Inflammatory macrophage (primary cell): ENCODE results near the gene IGDCC3.
"Not testable (repeated sequence)": the region's sequence is repeated elsewhere in the genome, so short reads cannot be mapped to it uniquely, and the experiment has no call there.

Source experiments
- DNase-seq, 2 donors: peaks; one replicate each; pipeline ENCODE4 v3.0.0-alpha.2; 2020 to 2022

IGDCC3 gene

GRCh38 chr15:65368302-65369211 is 9.2 kb downstream of the IGDCC3 start:
- DNase-seq = no peak

DNA sequence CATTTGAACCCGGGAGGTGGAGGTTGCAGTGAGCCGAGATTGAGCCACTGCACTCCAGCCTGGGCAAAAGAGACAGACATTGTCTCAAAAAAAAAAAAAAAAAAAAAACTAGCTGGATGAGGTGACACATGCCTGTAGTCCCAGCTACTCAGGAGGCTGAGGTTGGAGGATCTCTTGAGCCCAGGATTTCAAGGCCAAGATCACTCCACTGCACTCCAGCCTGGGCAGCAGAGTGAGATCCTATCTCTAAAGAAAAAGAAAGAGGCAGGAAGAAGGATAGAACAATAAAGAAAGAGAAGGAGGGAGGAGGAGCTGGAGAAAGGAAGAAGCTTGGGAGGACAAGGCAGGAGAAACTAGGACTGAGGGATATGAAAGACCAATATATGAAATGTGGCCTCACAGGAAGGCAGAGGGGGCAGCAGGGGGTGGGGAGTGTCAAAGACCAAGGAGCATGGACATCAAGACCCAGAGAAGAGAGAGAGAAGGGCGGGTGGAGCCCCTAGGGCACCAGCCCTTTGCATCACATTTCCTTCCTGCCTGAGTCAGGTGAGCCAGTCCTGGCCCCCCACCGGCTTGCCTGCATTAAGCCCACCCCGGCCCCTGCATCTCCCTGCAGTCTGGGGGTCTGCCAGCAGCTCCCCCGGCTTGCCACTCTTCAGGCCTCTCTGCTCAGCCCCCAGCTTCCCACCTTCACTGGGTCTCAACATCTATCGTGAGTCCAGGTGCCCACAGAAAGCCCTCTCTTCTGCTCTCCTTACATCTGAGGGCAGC is 11.5 kb downstream of the IGDCC3 start:
- DNase-seq = no peak

- no peak for DNase-seq
These were observed 12.6 kb downstream of the IGDCC3 start for GRCh38 chr15:65365229-65365628.

GRCh38 chr15:65363766-65364165 is 14.0 kb downstream of the IGDCC3 start:
- no peak for DNase-seq

DNA sequence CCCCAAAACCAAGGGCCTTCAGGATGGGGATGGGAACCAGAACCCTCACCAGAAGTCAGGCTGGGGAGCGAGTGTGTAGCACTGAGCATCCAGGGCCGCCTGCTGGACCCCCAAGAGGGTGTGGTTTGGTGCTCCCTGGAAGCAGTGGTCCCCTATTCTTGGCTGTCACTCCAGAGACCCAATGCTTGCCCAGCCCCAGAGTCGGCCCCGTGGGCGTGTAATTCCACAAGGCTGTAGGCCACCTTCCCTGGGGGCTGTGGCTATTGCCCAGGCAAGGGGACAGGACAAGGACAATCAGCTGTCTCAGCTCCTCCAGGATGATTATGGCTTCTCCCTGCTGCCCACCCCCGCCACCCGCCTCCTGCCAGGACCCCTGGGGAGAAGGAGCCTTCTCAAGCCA is 14.5 kb downstream of the IGDCC3 start:
- DNase-seq = no peak

GRCh38 chr15:65362491-65362890 is 15.3 kb downstream of the IGDCC3 start:
- no peak for DNase-seq

GRCh38 chr15:65361708-65362459 is 15.9 kb downstream of the IGDCC3 start:
- no peak for DNase-seq

GRCh38 chr15:65360506-65360905 is 17.3 kb downstream of the IGDCC3 start:
- DNase-seq = no peak

- no peak for DNase-seq
These were observed 21.8 kb downstream of the IGDCC3 start for GRCh38 chr15:65355988-65356353.

DNA sequence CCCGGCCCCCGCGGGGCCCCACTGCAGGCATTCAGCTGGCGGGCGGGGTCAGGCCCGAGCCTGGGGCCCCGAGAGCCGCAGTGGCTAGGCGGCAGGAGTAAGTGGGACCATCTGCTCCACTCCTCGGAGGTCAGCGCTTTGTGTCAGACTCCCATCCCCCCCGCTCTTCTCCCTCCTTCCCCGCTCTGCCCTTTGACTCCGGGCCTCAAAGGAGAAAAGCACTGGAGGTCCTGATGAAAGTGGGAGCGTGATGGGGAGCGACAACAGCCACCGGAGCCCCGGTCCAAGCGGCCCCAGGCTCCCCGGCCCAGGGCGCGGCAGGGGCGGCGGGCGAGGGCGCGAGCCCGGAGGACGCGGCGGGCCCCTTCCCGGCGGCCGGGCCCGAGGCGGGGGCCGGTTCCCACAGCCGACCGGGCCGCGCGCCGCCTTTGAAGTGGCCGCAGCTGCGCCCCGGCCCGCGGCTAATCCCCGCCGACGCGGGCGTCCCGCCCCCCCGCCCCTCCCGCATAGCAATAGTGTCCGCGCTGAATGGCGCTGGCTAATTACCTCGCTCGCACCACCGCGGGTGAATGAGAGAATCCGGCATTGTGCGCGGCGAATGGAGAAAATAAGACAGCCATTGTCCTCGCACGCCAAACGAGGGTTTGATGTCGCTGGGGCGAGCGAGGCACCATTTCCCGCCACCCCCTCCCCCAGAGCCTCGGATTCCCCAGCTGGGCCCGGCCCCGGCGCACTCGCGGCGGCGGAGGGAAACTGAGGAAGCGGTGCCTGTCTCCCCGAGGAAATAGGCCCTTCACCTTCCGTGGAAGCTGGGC is 22.4 kb downstream of the IGDCC3 start:
- no peak for DNase-seq

- no peak for DNase-seq
These were observed 23.0 kb downstream of the IGDCC3 start for GRCh38 chr15:65354835-65355172.

- not testable (repeated sequence) for DNase-seq
These were observed 25.8 kb downstream of the IGDCC3 start for GRCh38 chr15:65351972-65352371.

DNA sequence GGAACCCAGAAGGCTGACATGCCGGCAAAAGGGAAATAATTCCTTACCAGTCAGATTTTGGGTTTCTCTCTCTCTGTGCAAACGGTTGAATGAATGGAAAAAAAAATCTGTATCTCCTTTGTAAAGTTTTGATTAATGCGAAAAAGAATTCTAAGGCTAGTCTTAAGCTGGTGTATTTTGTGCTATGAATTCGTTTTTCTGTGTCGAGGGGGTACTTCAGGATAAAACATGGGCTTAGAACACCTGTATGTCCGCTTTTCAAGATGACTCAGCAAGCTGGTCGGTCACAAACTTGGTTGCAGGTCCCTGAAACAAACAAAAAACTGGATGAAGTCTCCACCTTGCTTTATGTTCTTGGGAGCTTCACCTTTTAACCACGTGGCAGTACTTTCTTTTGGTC is 28.5 kb downstream of the IGDCC3 start:
- DNase-seq = no peak

DNA sequence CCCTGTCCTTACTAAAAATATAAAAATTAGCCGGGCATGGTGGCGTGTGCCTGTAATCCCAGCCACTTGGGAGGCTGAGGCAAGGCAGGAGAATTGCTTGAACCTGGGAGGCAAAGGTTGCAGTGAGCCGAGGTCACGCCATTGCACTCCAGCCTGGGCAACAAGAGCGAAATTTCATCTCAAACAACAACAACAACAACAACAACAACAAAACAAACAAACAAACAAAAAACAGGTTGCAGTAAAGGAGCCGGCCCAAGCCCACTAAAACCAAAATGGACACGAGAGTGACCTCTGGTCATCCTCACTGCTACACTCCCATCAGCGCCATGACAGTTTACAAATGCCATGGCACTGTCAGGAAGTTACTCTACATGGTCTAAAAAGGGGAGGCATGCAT is 30.0 kb downstream of the IGDCC3 start:
- not testable (repeated sequence) for DNase-seq

GRCh38 chr15:65346856-65347598 is 30.8 kb downstream of the IGDCC3 start:
- DNase-seq = no peak

DNA sequence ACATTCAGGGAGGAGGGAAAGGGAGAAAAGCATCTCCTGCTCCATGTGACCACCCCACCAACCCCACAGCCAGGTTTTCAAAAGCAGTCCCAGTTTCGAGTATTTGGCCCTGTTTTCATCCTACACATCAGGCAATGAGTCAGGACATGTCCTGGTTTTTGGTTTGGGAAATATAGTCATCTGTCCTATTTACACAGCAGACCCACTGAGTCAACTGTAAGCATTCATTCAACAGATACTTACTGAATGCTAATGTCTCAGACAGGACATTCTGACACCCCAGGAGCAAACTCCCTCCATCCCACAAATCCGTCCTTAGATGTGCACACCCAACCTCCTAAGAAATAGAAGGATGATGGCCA is 32.9 kb downstream of the IGDCC3 start:
- no peak for DNase-seq

DNA sequence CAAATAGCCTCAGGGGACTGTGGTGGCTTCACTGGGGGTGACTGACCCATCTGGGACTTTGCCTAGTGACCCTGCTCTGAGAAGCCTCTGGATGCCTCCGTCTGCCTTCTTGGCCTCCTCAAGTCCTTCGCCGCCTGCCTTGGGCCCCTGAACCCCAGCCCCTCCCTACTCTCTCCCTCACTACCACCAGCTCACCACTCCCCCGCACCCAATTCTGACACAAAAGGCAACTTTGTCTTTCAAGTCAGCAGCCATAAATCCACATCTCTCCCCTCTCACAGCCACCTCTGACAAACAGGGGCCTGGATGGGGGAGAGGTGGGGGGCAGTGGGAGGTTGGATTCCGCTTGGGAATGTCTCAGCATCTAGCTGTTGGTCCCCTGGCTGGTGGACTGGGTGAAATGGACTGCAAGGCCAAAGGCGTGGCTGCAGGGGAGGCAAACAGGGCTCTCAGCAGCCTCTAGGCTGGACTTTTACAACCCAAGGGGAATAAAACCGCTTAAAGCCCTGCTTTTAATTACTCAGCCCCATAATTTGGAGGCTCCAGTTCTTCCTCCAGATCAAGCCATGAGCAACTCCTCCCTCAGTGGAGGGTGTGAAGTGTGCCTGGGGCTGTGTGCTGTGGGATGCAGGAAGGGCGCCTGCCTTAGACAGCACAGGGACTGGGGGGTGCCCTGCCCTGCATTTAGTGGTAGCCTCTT is 33.4 kb downstream of the IGDCC3 start:
- DNase-seq = no peak

GRCh38 chr15:65343374-65343981 is 34.3 kb downstream of the IGDCC3 start:
- no peak for DNase-seq

- DNase-seq = no peak
These were observed 35.3 kb downstream of the IGDCC3 start for GRCh38 chr15:65342493-65342892.

GRCh38 chr15:65339920-65340319 is 37.9 kb downstream of the IGDCC3 start:
- no peak for DNase-seq

- no peak for DNase-seq
These were observed 38.4 kb downstream of the IGDCC3 start for GRCh38 chr15:65339416-65339815.
